Tibial artery (tissue), 4 donors: ENCODE results near the gene BLM.

Source experiments
- DNase-seq, 2 donors: peaks; one replicate each; pipeline ENCODE4 v3.0.0-alpha.2; 2019
- H3K27ac ChIP-seq, 2 donors: fragments of 200-600 bp; sonication (generic) in 1 of 2; 1 replicate in 1 of 2; 2 replicates in 1 of 2; pipeline ENCODE4 v1.5.1; 2018 to 2019; ENCODE audit warnings: mild to moderate bottlenecking in 1 of 2
- H3K27me3 ChIP-seq, 2 donors: fragments of 200-600 bp; sonication (generic) in 1 of 2; one replicate each; pipeline versions ENCODE4 v1.5.1 to v1.6.0; 2016 to 2019
- H3K36me3 ChIP-seq, 3 donors: fragments of 200-600 bp; sonication (generic) in 2 of 3; one replicate each; pipeline ENCODE4 v1.5.1; 2016 to 2019; ENCODE audit warnings: mild to moderate bottlenecking in 2 of 3
- H3K4me1 ChIP-seq, 4 donors: fragments of 200-600 bp; sonication (generic) in 2 of 4; 1 replicate in 3 of 4; 2 replicates in 1 of 4; pipeline ENCODE4 v1.5.1; 2016 to 2019
- H3K4me3 ChIP-seq, 2 donors: fragments of 200-600 bp; sonication (generic) in 1 of 2; 1 replicate in 1 of 2; 2 replicates in 1 of 2; pipeline ENCODE4 v1.5.1; 2018 to 2019; ENCODE audit warnings: mild to moderate bottlenecking in 2 of 2
- H3K9me3 ChIP-seq, 3 donors: fragments of 200-600 bp; sonication (generic) in 1 of 3; one replicate each; pipeline ENCODE4 v1.5.1; 2016 to 2019
- CTCF ChIP-seq, 2 experiments: fragments of 200-600 bp in 1 of 2; fragments of 450-650 bp in 1 of 2; IDR thresholded peaks; one replicate each; pipeline ENCODE4 v1.5.1; 2017 to 2019; ENCODE audit warnings: antibody characterized with exemption in 2 of 2, mild to moderate bottlenecking in 1 of 2, moderate library complexity in 1 of 2
- intact Hi-C: fragments of 100-400 bp; cut with DNase I; formaldehyde crosslinking; loops from one replicate; pipeline ENCODE4 v1.15.0; 2023; ENCODE audit warnings: low total_unique reads

Gene BLM

GRCh38 chr15:90743407-90743806 is 26.3 kb downstream of the BLM start:
- intact Hi-C loops, result no loop called here
- Histone ChIP-seq H3K4me1 (no peaks in the 10 kb centered on the region), H3K36me3 (no peaks in the 10 kb centered on the region), H3K27me3 (no peaks in the 10 kb centered on the region), H3K27ac (no peak overlapping the region), H3K9me3 (no peaks in the 10 kb centered on the region), H3K4me3 (no peak overlapping the region)
- TF ChIP-seq CTCF (IDR thresholded peaks at IDR 0.05), result no peak
- no peak for DNase-seq

GRCh38 chr15:90744759-90745402 is 27.7 kb downstream of the BLM start:
- intact Hi-C loops, result no loop called here
- no peak for DNase-seq
- no peaks in the 10 kb centered on the region for H3K9me3 ChIP-seq
- no peak for TF ChIP-seq CTCF (IDR thresholded peaks at IDR 0.05)
- H3K4me1 ChIP-seq, result no peaks in the 10 kb centered on the region
- H3K36me3 ChIP-seq, result no peaks in the 10 kb centered on the region
- no peak overlapping the region for H3K4me3 ChIP-seq
- no peaks in the 10 kb centered on the region for H3K27me3 ChIP-seq
- H3K27ac ChIP-seq, result no peak overlapping the region

- Histone ChIP-seq H3K27ac (no peak overlapping the region), H3K9me3 (no peaks in the 10 kb centered on the region), H3K4me3 (no peak overlapping the region), H3K27me3 (no peaks in the 10 kb centered on the region), H3K4me1 (no peaks in the 10 kb centered on the region), H3K36me3 (no peaks in the 10 kb centered on the region)
- intact Hi-C loops, result no loop called here
- TF ChIP-seq CTCF (IDR thresholded peaks at IDR 0.05), result no peak
- no peak for DNase-seq
These were observed 32.6 kb downstream of the BLM start for GRCh38 chr15:90749754-90750153.

- TF ChIP-seq CTCF (IDR thresholded peaks at IDR 0.05), result no peak
- Histone ChIP-seq H3K4me1 (no peaks in the 10 kb centered on the region), H3K4me3 (no peak overlapping the region), H3K27me3 (no peaks in the 10 kb centered on the region), H3K36me3 (no peaks in the 10 kb centered on the region), H3K27ac (no peak overlapping the region), H3K9me3 (no peaks in the 10 kb centered on the region)
- intact Hi-C loops, result no loop called here
- DNase-seq, result no peak
These were observed 33.0 kb downstream of the BLM start for GRCh38 chr15:90750186-90750585.

- intact Hi-C loops, result no loop called here
- H3K9me3 ChIP-seq, result no peaks in the 10 kb centered on the region
- no peak for TF ChIP-seq CTCF (IDR thresholded peaks at IDR 0.05)
- no peaks in the 10 kb centered on the region for H3K36me3 ChIP-seq
- H3K27me3 ChIP-seq, result no peaks in the 10 kb centered on the region
- no peaks in the 10 kb centered on the region for H3K4me1 ChIP-seq
- no peak for DNase-seq
- H3K4me3 ChIP-seq, result no peak overlapping the region
- H3K27ac ChIP-seq, result no peak overlapping the region
These were observed 34.2 kb downstream of the BLM start for GRCh38 chr15:90751300-90751825.

- Histone ChIP-seq H3K36me3 (no peaks in the 10 kb centered on the region), H3K4me3 (no peak overlapping the region), H3K9me3 (no peaks in the 10 kb centered on the region), H3K4me1 (no peaks in the 10 kb centered on the region), H3K27ac (no peak overlapping the region), H3K27me3 (no peaks in the 10 kb centered on the region)
- DNase-seq, result no peak
- TF ChIP-seq CTCF (IDR thresholded peaks at IDR 0.05), result no peak
- intact Hi-C loops, result no loop called here
These were observed 39.8 kb downstream of the BLM start for GRCh38 chr15:90756916-90757315.
